SK-N-SH (cell line): ENCODE measurements around the gene CKAP2L. TPM values are rescaled to one million over a fixed set of nuclear protein-coding genes. Genes with fewer than 3 reads are reported as not detected.

Experiments
- CTCF ChIA-PET: fragments of 300-600, 350-600 bp; formaldehyde crosslinking; extraction: SDS; loops from one replicate; lab custom pipeline; 2021; lab: Yijun Ruan, JAX
- POLR2A ChIA-PET: fragments of 350-600 bp; sonication (Branson Sonifier 250); formaldehyde crosslinking; extraction: SDS; loops from one replicate; lab custom pipeline; 2020; ENCODE audit warnings: antibody characterized with exemption, inconsistent platforms; lab: Yijun Ruan, JAX
- DNase-seq: peaks from one replicate; pipeline ENCODE4 v3.0.0; 2012
- H2AFZ ChIP-seq: fragments of 200-600 bp; sonication (generic); 2 replicates; pipeline ENCODE4 v1.8.1; 2016; ENCODE audit warnings: antibody characterized with exemption, mild to moderate bottlenecking, low read depth
- H3F3A ChIP-seq: fragments of 200-600 bp; sonication (generic); replicated peaks from 2 replicates; pipeline ENCODE3; 2016; ENCODE audit warnings: antibody characterized with exemption, mild to moderate bottlenecking; ENCODE audit not compliant: insufficient read depth
- H3K27ac ChIP-seq, 2 experiments: fragments of 200-500 bp in 1 of 2; fragments of 200-600 bp in 1 of 2; sonication (Bioruptor generic) in 1 of 2; sonication (generic), shearing (Covaris generic) in 1 of 2; 2 replicates each; pipeline versions ENCODE4 v1.5.1 to v1.6.1; 2014 to 2016; ENCODE audit warnings: low read depth in 2 of 2, inconsistent platforms in 1 of 2, low read length in 1 of 2, mild to moderate bottlenecking in 1 of 2, mixed read lengths in 1 of 2
- H3K27me3 ChIP-seq: fragments of 200-600 bp; sonication (generic), shearing (Covaris generic); 2 replicates; pipeline ENCODE4 v1.6.1; 2016; ENCODE audit warnings: mixed run types; ENCODE audit not compliant: insufficient read depth
- H3K36me3 ChIP-seq, 2 experiments: fragments of 200-500 bp in 1 of 2; fragments of 200-600 bp in 1 of 2; sonication (Bioruptor generic) in 1 of 2; sonication (generic) in 1 of 2; replicated peaks in 1 of 2; 2 replicates each; pipeline versions ENCODE3 to v1.5.1; 2014 to 2016; ENCODE audit warnings: low read length in 1 of 2, mild to moderate bottlenecking in 1 of 2; ENCODE audit not compliant: insufficient read depth in 2 of 2, control insufficient read depth in 1 of 2
- H3K4me1 ChIP-seq, 2 experiments: fragments of 200-500 bp in 1 of 2; fragments of 200-600 bp in 1 of 2; sonication (Bioruptor generic) in 1 of 2; sonication (generic), shearing (Covaris generic) in 1 of 2; 2 replicates each; pipeline versions ENCODE4 v1.5.1 to v1.6.1; 2014 to 2016; ENCODE audit warnings: low read depth in 1 of 2, low read length in 1 of 2, mixed run types in 1 of 2; ENCODE audit not compliant: insufficient read depth in 2 of 2, control insufficient read depth in 1 of 2
- H3K4me2 ChIP-seq: fragments of 200-600 bp; sonication (generic), shearing (Covaris generic); 2 replicates; pipeline ENCODE4 v1.6.1; 2017; ENCODE audit warnings: mixed run types
- H3K4me3 ChIP-seq, 2 experiments: fragments of 200-500 bp in 1 of 2; fragments of 200-600 bp in 1 of 2; sonication (Bioruptor generic) in 1 of 2; sonication (generic), shearing (Covaris generic) in 1 of 2; 2 replicates each; pipeline versions ENCODE4 v1.5.1 to v1.8.1; 2014 to 2016; ENCODE audit warnings: low read depth in 2 of 2, inconsistent platforms in 1 of 2, low read length in 1 of 2, mild to moderate bottlenecking in 1 of 2, mixed read lengths in 1 of 2, moderate library complexity in 1 of 2
- H3K79me2 ChIP-seq: fragments of 200-600 bp; sonication (generic); 2 replicates; pipeline ENCODE4 v1.8.1; 2017; ENCODE audit warnings: mild to moderate bottlenecking; ENCODE audit not compliant: insufficient read depth
- H3K9ac ChIP-seq: fragments of 200-600 bp; sonication (generic); 2 replicates; pipeline ENCODE4 v1.6.1; 2017; ENCODE audit warnings: mixed run types
- H3K9me2 ChIP-seq: fragments of 200-600 bp; sonication (generic); 2 replicates; pipeline ENCODE4 v1.6.1; 2017; ENCODE audit warnings: mixed run types
- H3K9me3 ChIP-seq: fragments of 200-600 bp; sonication (generic); 2 replicates; pipeline ENCODE4 v1.6.1; 2017; ENCODE audit warnings: mixed run types, mild to moderate bottlenecking, moderate library complexity
- H4K20me1 ChIP-seq: fragments of 200-600 bp; sonication (generic); 2 replicates; pipeline ENCODE4 v1.6.1; 2017; ENCODE audit warnings: mild to moderate bottlenecking, mixed run types; ENCODE audit not compliant: insufficient read depth
- CTCF ChIP-seq: fragments of 200-600 bp; sonication (generic); IDR thresholded peaks from 2 replicates; pipeline ENCODE4 v1.6.1; 2017; ENCODE audit warnings: antibody characterized with exemption, mild to moderate bottlenecking, moderate library complexity
- ELF1 ChIP-seq: IDR thresholded peaks from 2 replicates; pipeline ENCODE4 v1.4.0; 2012
- EZH2phosphoT487 ChIP-seq: fragments of 200-600 bp; sonication (generic); IDR thresholded peaks from 2 replicates; pipeline ENCODE4 v1.6.1; 2017; ENCODE audit warnings: low read depth, mixed run types, mild to moderate bottlenecking, antibody characterized with exemption, moderate library complexity, borderline replicate concordance
- FOSL2 ChIP-seq: IDR thresholded peaks from 2 replicates; pipeline ENCODE4 v1.4.0; 2012; ENCODE audit warnings: low read depth, mild to moderate bottlenecking, moderate library complexity, borderline replicate concordance
- FOXJ3 ChIP-seq: sonication (generic); formaldehyde crosslinking; IDR thresholded peaks from 2 replicates; pipeline ENCODE4 v1.5.1; 2020; ENCODE audit warnings: mild to moderate bottlenecking, missing genetic modification reagents
- GABPA ChIP-seq: IDR thresholded peaks from 2 replicates; pipeline ENCODE4 v1.4.0; 2012; ENCODE audit warnings: low read depth, mild to moderate bottlenecking
- MEF2A ChIP-seq: IDR thresholded peaks from 2 replicates; pipeline ENCODE4 v1.4.0; 2012; ENCODE audit warnings: low read depth, borderline replicate concordance
- NFIC ChIP-seq: IDR thresholded peaks from 2 replicates; pipeline ENCODE4 v1.4.0; 2012; ENCODE audit warnings: borderline replicate concordance
- NRF1 ChIP-seq: IDR thresholded peaks from 2 replicates; pipeline ENCODE4 v1.6.1; 2012; ENCODE audit warnings: low read depth, mild to moderate bottlenecking, low read length
- POLR2AphosphoS5 ChIP-seq: IDR thresholded peaks from 2 replicates; pipeline ENCODE4 v1.6.1; 2012; ENCODE audit warnings: low read depth, low read length
- REST ChIP-seq: IDR thresholded peaks from 2 replicates; pipeline ENCODE4 v1.6.1; 2012; ENCODE audit warnings: mild to moderate bottlenecking, low read depth, low read length, moderate library complexity
- RXRA ChIP-seq: IDR thresholded peaks from 2 replicates; pipeline ENCODE4 v1.4.0; 2012; ENCODE audit warnings: low read depth, mild to moderate bottlenecking, borderline replicate concordance
- TCF12 ChIP-seq: IDR thresholded peaks from 2 replicates; pipeline ENCODE4 v1.4.0; 2012
- TEAD4 ChIP-seq: IDR thresholded peaks from 2 replicates; pipeline ENCODE4 v1.4.0; 2012; ENCODE audit warnings: mild to moderate bottlenecking, borderline replicate concordance; ENCODE audit not compliant: insufficient read depth
- USF2 ChIP-seq: fragments of 150-350 bp; IDR thresholded peaks from 2 replicates; pipeline ENCODE4 v1.6.1; 2017; ENCODE audit warnings: antibody characterized with exemption, low read length, low read depth, borderline replicate concordance
- WGBS: methylation state at CpG from one replicate; pipeline ENCODE4 v1.1.6; 2017; ENCODE audit warnings: low lambda C conversion rate; 5-methylcytosine and 5-hydroxymethylcytosine counted together
- polyA plus RNA-seq, 3 experiments: library from polyadenylated mRNA; depleted of rRNA; stranded (reverse); fragments of >200 nt; gene quantifications; 2 replicates each; pipeline ENCODE4 v1.2.3, GENCODE V29; 2012
- TF ChIP-seq, protein P1 (sequence below): IDR thresholded peaks from 2 replicates; pipeline ENCODE4; 2012
- TF ChIP-seq, protein P2 (sequence below): IDR thresholded peaks from 2 replicates; pipeline ENCODE4 v1.4.0; 2012; ENCODE audit warnings: low read depth

CKAP2L gene
- polyA plus RNA-seq, 1 of the 3 experiments (the other 2 are of a cell fraction) = 2.9 TPM

- no peaks in the 10 kb centered on the region for H3K27me3 ChIP-seq
- CTCF ChIA-PET = interaction anchor here (0.7 to 2.5 kb wide), 5 partner anchors 14 to 230 kb away, joined by 3 to 11 read pairs (median 3); no protein-coding TSS in a partner anchor
- peaks cover 4% of the 10 kb centered on the region for H3F3A ChIP-seq
- no peaks in the 10 kb centered on the region for H3K4me1 ChIP-seq
- no peak overlapping the region for H3K9ac ChIP-seq
- no peak overlapping the region for H3K4me3 ChIP-seq
- no peaks in the 10 kb centered on the region for H3K9me2 ChIP-seq
- H3K36me3 ChIP-seq = no peaks in the 10 kb centered on the region
- no peak overlapping the region for H3K27ac ChIP-seq
- POLR2A ChIA-PET = no interaction called here
- H4K20me1 ChIP-seq = no peaks in the 10 kb centered on the region
- TF ChIP-seq NRF1 (no peak), USF2 (no peak), FOXJ3 (no peak), TCF12 (no peak), RXRA (no peak), MEF2A (no peak), TEAD4 (no peak)
- TF ChIP-seq, all 33 proteins: peak for 0
- Histone ChIP-seq H3K4me2 (no peak overlapping the region), H2AFZ (no peak overlapping the region), H3K9me3 (no peaks in the 10 kb centered on the region), H3K79me2 (no peaks in the 10 kb centered on the region)
- WGBS = 78% methylated on average over 9 of the region's 9 CpGs
- no peak for DNase-seq
Measured at GRCh38 chr2:112710956-112711750, 53.3 kb downstream of the CKAP2L start.

DNA sequence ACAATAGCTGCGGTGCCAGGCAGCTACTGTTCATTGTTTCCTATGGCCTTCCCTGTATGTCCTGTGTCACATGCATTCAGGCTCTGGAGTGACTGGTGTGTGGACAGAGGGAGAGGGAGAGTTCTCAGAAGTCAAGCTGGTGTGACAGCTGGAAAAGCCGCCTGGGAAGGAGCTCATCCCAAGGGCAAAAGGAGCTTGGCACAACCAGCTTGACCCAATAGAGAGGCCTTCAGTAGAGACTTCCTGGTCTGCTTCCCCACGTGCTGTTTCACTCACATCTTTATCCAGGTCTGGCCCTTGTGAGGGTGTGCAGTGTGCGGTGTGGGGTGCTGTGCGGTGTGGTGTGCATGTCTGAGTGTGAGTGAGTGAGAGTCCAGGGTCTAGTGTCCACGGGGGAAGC, 54.7 kb downstream of the CKAP2L start:
- ChIA-PET POLR2A (no interaction called here), CTCF (interaction anchor here (0.6 to 2.2 kb wide), 3 partner anchors 17 to 229 kb away, joined by 3 to 10 read pairs (median 4); no protein-coding TSS in a partner anchor)
- Histone ChIP-seq H3K9me3 (no peaks in the 10 kb centered on the region), H3K27ac (no peak overlapping the region), H4K20me1 (no peaks in the 10 kb centered on the region), H3K4me3 (no peak overlapping the region), H3K9ac (no peak overlapping the region), H3K27me3 (no peaks in the 10 kb centered on the region), H3F3A (peaks cover 4% of the 10 kb centered on the region), H3K9me2 (no peaks in the 10 kb centered on the region), H3K4me2 (no peak overlapping the region), H3K79me2 (no peaks in the 10 kb centered on the region), H3K36me3 (no peaks in the 10 kb centered on the region), H3K4me1 (no peaks in the 10 kb centered on the region), H2AFZ (no peak overlapping the region)
- WGBS = 78% methylated on average over 6 of the region's 6 CpGs
- no peak for TF ChIP-seq ELF1
- no peak for TF ChIP-seq REST
- no peak for TF ChIP-seq NFIC
- no peak for TF ChIP-seq POLR2AphosphoS5
- no peak for TF ChIP-seq CTCF
- no peak for TF ChIP-seq TEAD4
- TF ChIP-seq, protein P1, sequence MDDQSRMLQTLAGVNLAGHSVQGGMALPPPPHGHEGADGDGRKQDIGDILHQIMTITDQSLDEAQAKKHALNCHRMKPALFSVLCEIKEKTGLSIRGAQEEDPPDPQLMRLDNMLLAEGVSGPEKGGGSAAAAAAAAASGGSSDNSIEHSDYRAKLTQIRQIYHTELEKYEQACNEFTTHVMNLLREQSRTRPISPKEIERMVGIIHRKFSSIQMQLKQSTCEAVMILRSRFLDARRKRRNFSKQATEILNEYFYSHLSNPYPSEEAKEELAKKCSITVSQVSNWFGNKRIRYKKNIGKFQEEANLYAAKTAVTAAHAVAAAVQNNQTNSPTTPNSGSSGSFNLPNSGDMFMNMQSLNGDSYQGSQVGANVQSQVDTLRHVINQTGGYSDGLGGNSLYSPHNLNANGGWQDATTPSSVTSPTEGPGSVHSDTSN = no peak
- TF ChIP-seq, protein P2, sequence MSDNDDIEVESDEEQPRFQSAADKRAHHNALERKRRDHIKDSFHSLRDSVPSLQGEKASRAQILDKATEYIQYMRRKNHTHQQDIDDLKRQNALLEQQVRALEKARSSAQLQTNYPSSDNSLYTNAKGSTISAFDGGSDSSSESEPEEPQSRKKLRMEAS = no peak
- no peak for TF ChIP-seq EZH2phosphoT487
- TF ChIP-seq GABPA = no peak
- TF ChIP-seq TCF12 = no peak
- TF ChIP-seq FOSL2 = no peak
- no peak for TF ChIP-seq MEF2A
- no peak for TF ChIP-seq USF2
- no peak for DNase-seq
